NCI-H1105 treated with DMSO at 0.1 percent for 48 hours (cell line): ENCODE results near the gene TMEM190.
"Not testable (repeated sequence)": the region's sequence is repeated elsewhere in the genome, so short reads cannot be mapped to it uniquely, and the experiment has no call there.

ENCODE experiments used
- DNase-seq: peaks from one replicate; lab custom pipeline; 2025; lab: John Stamatoyannopoulos, UW

Gene TMEM190

GRCh38 chr19:55391702-55392615, 15.3 kb downstream of the TMEM190 start:
- no peak for DNase-seq

GRCh38 chr19:55392820-55393761, 16.5 kb downstream of the TMEM190 start:
- no peak for DNase-seq

- DNase-seq = no peak
Measured at GRCh38 chr19:55398200-55398925, 21.7 kb downstream of the TMEM190 start.

GRCh38 chr19:55400281-55401087, 23.9 kb downstream of the TMEM190 start:
- no peak for DNase-seq

- not testable (repeated sequence) for DNase-seq
Measured at GRCh38 chr19:55401390-55401789, 24.8 kb downstream of the TMEM190 start.

GRCh38 chr19:55402509-55402908, 25.9 kb downstream of the TMEM190 start:
- DNase-seq = no peak

GRCh38 chr19:55405638-55406037, 29.0 kb downstream of the TMEM190 start:
- no peak for DNase-seq

GRCh38 chr19:55406091-55406825, 29.6 kb downstream of the TMEM190 start:
- no peak for DNase-seq

GRCh38 chr19:55406826-55407549, 30.4 kb downstream of the TMEM190 start:
- no peak for DNase-seq

GRCh38 chr19:55407550-55407799, 30.8 kb downstream of the TMEM190 start, which contains the start of gene UBE2S:
Gene UBE2S (minus strand): TSS chr19:55407788. CDS start chr19:55407589, 199 bp downstream.
- not testable (repeated sequence) for DNase-seq

- peak; percentile 100 for DNase-seq
Measured at GRCh38 chr19:55407800-55408532, 31.3 kb downstream of the TMEM190 start.

GRCh38 chr19:55408533-55408872, 31.9 kb downstream of the TMEM190 start:
- DNase-seq = no peak

- not testable (repeated sequence) for DNase-seq
Measured at GRCh38 chr19:55409179-55409578, 32.6 kb downstream of the TMEM190 start.

GRCh38 chr19:55410168-55410567, 33.5 kb downstream of the TMEM190 start:
- no peak for DNase-seq

- DNase-seq = peak; percentile 60
Measured at GRCh38 chr19:55418185-55418584, 41.6 kb downstream of the TMEM190 start.

GRCh38 chr19:55419103-55419502, 42.5 kb downstream of the TMEM190 start:
- DNase-seq = no peak

GRCh38 chr19:55419624-55420236, 43.1 kb downstream of the TMEM190 start:
- no peak for DNase-seq

- not testable (repeated sequence) for DNase-seq
Measured at GRCh38 chr19:55421281-55421680, 44.7 kb downstream of the TMEM190 start.
